Endothelial cell of umbilical vein (primary cell): ENCODE data around the gene PLCH1. TPM values are rescaled to one million over a fixed set of nuclear protein-coding genes. Genes with fewer than 3 reads are reported as not detected.

Source experiments
- BruUV-seq: library from RNA; stranded (reverse); fragments of 400-500 nt; replicated peaks from 2 replicates; lab custom pipeline; 2021; lab: Mats Ljungman, UMichigan
- CTCF ChIA-PET: fragments of 300-600, 350-600 bp; sonication (Branson Sonifier 250); formaldehyde crosslinking; loops from one replicate; lab custom pipeline; 2021; ENCODE audit warnings: antibody characterized with exemption, inconsistent platforms; lab: Charles Lee
- POLR2A ChIA-PET: fragments of 300-600, 350-600 bp; sonication (Branson Sonifier 250); formaldehyde crosslinking; loops from one replicate; lab custom pipeline; 2021; ENCODE audit warnings: antibody characterized with exemption, inconsistent platforms; lab: Charles Lee
- DNase-seq: peaks from one replicate; pipeline ENCODE4 v3.0.0-alpha.2; 2011; ENCODE audit warnings: low read depth, low spot score
- FAIRE-seq: peaks from 2 replicates; lab custom pipeline; 2011; peaks lifted over from hg19 to GRCh38; lab: Jason Lieb, UNC
- H2AFZ ChIP-seq: 2 replicates; pipeline ENCODE4 v1.6.0; 2012; ENCODE audit warnings: low read depth, low read length, control low read depth, inconsistent platforms
- H3K27ac ChIP-seq: 2 replicates; pipeline ENCODE4 v1.5.1; 2011; ENCODE audit warnings: low read depth, mild to moderate bottlenecking, control low read depth, low read length, moderate library complexity; ENCODE audit not compliant: insufficient read depth
- H3K27me3 ChIP-seq, 2 experiments: 2 replicates each; pipeline versions ENCODE4 v1.6.0 to v1.6.1; 2011; ENCODE audit warnings: low read length in 2 of 2, mixed read lengths in 1 of 2; ENCODE audit not compliant: control insufficient read depth in 2 of 2, insufficient read depth in 2 of 2
- H3K36me3 ChIP-seq, 2 experiments: 2 replicates in 1 of 2; 3 replicates in 1 of 2; pipeline ENCODE4 v1.5.1; 2011; ENCODE audit warnings: low read length in 2 of 2, mild to moderate bottlenecking in 1 of 2, moderate library complexity in 1 of 2; ENCODE audit not compliant: control insufficient read depth in 2 of 2, insufficient read depth in 2 of 2; ENCODE audit errors: extremely low read depth in 1 of 2
- H3K4me1 ChIP-seq: 3 replicates; pipeline ENCODE4 v1.5.1; 2011; ENCODE audit warnings: mild to moderate bottlenecking, low read length; ENCODE audit not compliant: control insufficient read depth, insufficient read depth; ENCODE audit errors: extremely low read depth
- H3K4me2 ChIP-seq: 2 replicates; pipeline ENCODE4 v1.6.1; 2011; ENCODE audit warnings: low read length, control low read depth, mixed read lengths; ENCODE audit not compliant: insufficient read depth
- H3K4me3 ChIP-seq, 3 experiments: fragments of 200-600 bp in 1 of 3; sonication (generic), shearing (Covaris generic) in 1 of 3; replicated peaks in 1 of 3; 2 replicates each; pipeline ENCODE4 v1.5.1; 2011 to 2016; ENCODE audit warnings: control low read depth in 3 of 3, low read length in 3 of 3, mild to moderate bottlenecking in 2 of 3, inconsistent platforms in 1 of 3, low read depth in 1 of 3, moderate library complexity in 1 of 3; ENCODE audit not compliant: insufficient read depth in 1 of 3
- H3K79me2 ChIP-seq: 2 replicates; pipeline ENCODE4 v1.6.0; 2012; ENCODE audit warnings: low read length, inconsistent platforms; ENCODE audit not compliant: control insufficient read depth, insufficient read depth
- H3K9ac ChIP-seq: replicated peaks from 2 replicates; pipeline ENCODE3; 2011; ENCODE audit warnings: low read length, control low read depth; ENCODE audit not compliant: insufficient read depth; ENCODE audit errors: extremely low read depth
- H3K9me1 ChIP-seq: replicated peaks from 3 replicates; pipeline ENCODE4 v1.6.0; 2011; ENCODE audit warnings: mild to moderate bottlenecking, low read length; ENCODE audit not compliant: control insufficient read depth, insufficient read depth; ENCODE audit errors: extremely low read depth
- H3K9me3 ChIP-seq: replicated peaks from 2 replicates; pipeline ENCODE4 v1.5.1; 2012; ENCODE audit warnings: low read length, inconsistent platforms; ENCODE audit not compliant: control insufficient read depth, insufficient read depth
- H4K20me1 ChIP-seq: replicated peaks from 2 replicates; pipeline ENCODE3; 2011; ENCODE audit warnings: mild to moderate bottlenecking, low read length; ENCODE audit not compliant: control insufficient read depth, insufficient read depth; ENCODE audit errors: extremely low read depth
- CTCF ChIP-seq, 2 donors: IDR thresholded peaks; 1 replicate in 1 of 2; 2 replicates in 1 of 2; pipeline ENCODE4 v1.5.1; 2011; ENCODE audit warnings: low read length in 2 of 2, mild to moderate bottlenecking in 2 of 2, moderate library complexity in 2 of 2, control low read depth in 1 of 2, inconsistent platforms in 1 of 2, low read depth in 1 of 2; ENCODE audit not compliant: insufficient read depth in 1 of 2; ENCODE audit errors: extremely low read depth in 1 of 2
- EZH2 ChIP-seq: IDR thresholded peaks from 2 replicates; pipeline ENCODE4 v1.6.1; 2012; ENCODE audit warnings: borderline replicate concordance, low read depth, mild to moderate bottlenecking, moderate library complexity, low read length, inconsistent platforms; ENCODE audit not compliant: severe bottlenecking
- FOS ChIP-seq: IDR thresholded peaks from 2 replicates; pipeline ENCODE4 v1.6.1; 2011; ENCODE audit warnings: mild to moderate bottlenecking, low read length, moderate library complexity, borderline replicate concordance; ENCODE audit not compliant: insufficient read depth
- GATA2 ChIP-seq: IDR thresholded peaks from 2 replicates; pipeline ENCODE4 v1.7.0; 2011; ENCODE audit warnings: low read depth, mild to moderate bottlenecking, moderate library complexity, mixed read lengths, low read length; ENCODE audit not compliant: insufficient read length, insufficient read depth
- JUN ChIP-seq: IDR thresholded peaks from 2 replicates; pipeline ENCODE4 v1.6.1; 2011; ENCODE audit warnings: borderline replicate concordance, low read depth; ENCODE audit not compliant: insufficient read length, insufficient read depth
- MYC ChIP-seq: IDR thresholded peaks from one replicate; pipeline ENCODE4 v1.6.1; 2011; ENCODE audit warnings: mild to moderate bottlenecking, low read depth, low read length
- POLR2A ChIP-seq: IDR thresholded peaks from 2 replicates; pipeline ENCODE4 v1.6.1; 2012; ENCODE audit warnings: low read depth, mild to moderate bottlenecking, control low read depth, low read length
- POLR2AphosphoS5 ChIP-seq: IDR thresholded peaks from 2 replicates; pipeline ENCODE4 v1.6.1; 2012; ENCODE audit warnings: low read depth, mild to moderate bottlenecking, control low read depth, low read length, moderate library complexity; ENCODE audit not compliant: insufficient read depth
- dilution Hi-C: fragments of 300-500 bp; cut with MboI; formaldehyde crosslinking; loops from one replicate; pipeline ENCODE4 v1.15.0; 2019; ENCODE audit warnings: low sequenced_read_pairs; ENCODE audit not compliant: extremely low pct_ligation_motif_present
- intact Hi-C: fragments of 100-400 bp; cut with micrococcal nuclease; formaldehyde crosslinking; loops from one replicate; pipeline ENCODE4 v1.10.0; 2022
- polyA plus RNA-seq, 4 experiments: library from polyadenylated mRNA; depleted of rRNA in 3 of 4; stranded (reverse) in 3 of 4; unstranded in 1 of 4; fragments of >200 nt; gene quantifications; 2 replicates each; pipeline versions ENCODE4 v1.2.1 to v1.2.3, GENCODE V29; 2011 to 2012; ENCODE audit warnings: missing spikeins in 1 of 4
- total RNA-seq: library from RNA; stranded (reverse); gene quantifications from 2 replicates; pipeline ENCODE4 v1.2.3, GENCODE V29; 2021
- TF ChIP-seq, protein P1 (sequence below): IDR thresholded peaks from 2 replicates; pipeline ENCODE4 v1.6.1; 2011; ENCODE audit not compliant: insufficient read depth, insufficient read length

PLCH1 gene
- total and polyA plus RNA-seq, 2 donors (not counting 3 experiments of a cell fraction or from before 2014, with no cell fraction given) = 0.03 TPM; not detected in 1

DNA sequence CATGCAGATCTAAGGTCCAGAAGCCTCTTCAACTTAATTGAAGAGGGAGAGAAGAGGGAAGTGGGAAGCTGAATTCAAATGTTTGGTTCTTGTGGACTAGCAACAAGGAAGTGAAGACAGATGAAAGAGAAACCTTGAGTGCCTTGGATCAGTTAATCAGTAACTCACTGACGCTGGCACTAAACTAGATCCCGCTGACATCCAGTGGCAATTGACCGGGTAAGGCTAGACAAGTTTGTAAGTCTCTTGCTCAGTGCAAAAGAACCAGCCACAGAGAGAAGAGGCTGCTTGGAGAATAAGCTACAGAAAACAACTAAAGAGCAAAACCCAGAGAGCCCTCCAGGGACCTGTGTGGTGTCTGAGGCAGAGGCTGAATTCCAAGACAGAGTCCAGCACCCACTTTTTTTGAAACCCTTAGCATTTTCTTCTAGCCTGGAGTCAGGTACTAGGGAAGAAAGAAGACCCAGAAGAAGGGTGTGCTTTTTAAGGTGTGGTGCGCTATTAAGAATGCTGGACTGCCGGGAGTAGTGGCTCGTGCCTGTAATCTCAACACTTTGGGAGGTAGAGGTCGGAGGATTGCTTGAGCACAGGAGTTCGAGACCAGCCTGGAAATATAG lies 6.9 kb downstream of the PLCH1 start:
- CTCF ChIA-PET = no interaction called here
- no peaks in the 10 kb centered on the region for H3K79me2 ChIP-seq
- no peak overlapping the region for H3K4me2 ChIP-seq
- no peaks in the 10 kb centered on the region for H3K4me1 ChIP-seq
- no peaks in the 10 kb centered on the region for H3K36me3 ChIP-seq
- BruUV-seq = no TSS peak
- no peak for DNase-seq
- H2AFZ ChIP-seq = no peak overlapping the region
- H3K9me3 ChIP-seq = no peaks in the 10 kb centered on the region
- dilution Hi-C loops = no loop called here
- no peak overlapping the region for H3K27ac ChIP-seq
- H3K9me1 ChIP-seq = no peaks in the 10 kb centered on the region
- H3K4me3 ChIP-seq = no peak overlapping the region
- no peak overlapping the region for H3K9ac ChIP-seq
- peaks cover 14 to 23% of the 10 kb centered on the region in 2 experiments for H3K27me3 ChIP-seq
- no peak for FAIRE-seq
- H4K20me1 ChIP-seq = no peaks in the 10 kb centered on the region
- TF ChIP-seq POLR2AphosphoS5 (no peak), EZH2 (no peak), GATA2 (no peak), FOS (no peak), POLR2A (no peak), CTCF (IDR thresholded peaks at IDR 0.05; ENCODE audit: extremely low read depth in 1 of 2, insufficient read depth in 1 of 2, low read depth in 1 of 2, low read length in 2 of 2) (no peak), JUN (no peak), MYC (no peak)
- TF ChIP-seq, protein P1, sequence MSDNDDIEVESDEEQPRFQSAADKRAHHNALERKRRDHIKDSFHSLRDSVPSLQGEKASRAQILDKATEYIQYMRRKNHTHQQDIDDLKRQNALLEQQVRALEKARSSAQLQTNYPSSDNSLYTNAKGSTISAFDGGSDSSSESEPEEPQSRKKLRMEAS = no peak
- intact Hi-C loops = no loop called here
- POLR2A ChIA-PET = no interaction called here
